Suprapubic skin (tissue), 4 donors: ENCODE data around the gene SLC30A3. TPM values are rescaled to one million over a fixed set of nuclear protein-coding genes. Genes with fewer than 3 reads are reported as not detected.

Source experiments
- DNase-seq, 2 donors: peaks; one replicate each; pipeline ENCODE4 v3.0.0-alpha.2; 2019; ENCODE audit warnings: low spot score in 2 of 2
- H3K27ac ChIP-seq: fragments of 200-600 bp; sonication (generic); one replicate; pipeline ENCODE4 v1.5.1; 2019
- H3K27me3 ChIP-seq: fragments of 200-600 bp; sonication (generic); one replicate; pipeline ENCODE4 v1.5.1; 2019
- H3K36me3 ChIP-seq: fragments of 200-600 bp; sonication (generic); one replicate; pipeline ENCODE4 v1.5.1; 2019
- H3K4me1 ChIP-seq: fragments of 200-600 bp; sonication (generic); one replicate; pipeline ENCODE4 v1.5.1; 2019
- H3K4me3 ChIP-seq: fragments of 200-600 bp; sonication (generic); one replicate; pipeline ENCODE4 v1.5.1; 2019; ENCODE audit warnings: mild to moderate bottlenecking
- H3K9me3 ChIP-seq: fragments of 200-600 bp; sonication (generic); one replicate; pipeline ENCODE4 v1.5.1; 2019
- CTCF ChIP-seq, 2 donors: fragments of 200-600 bp in 1 of 2; fragments of 450-650 bp in 1 of 2; sonication (generic) in 1 of 2; IDR thresholded peaks; one replicate each; pipeline ENCODE4 v1.5.1; 2016 to 2019; ENCODE audit warnings: antibody characterized with exemption in 2 of 2, mild to moderate bottlenecking in 1 of 2, moderate library complexity in 1 of 2
- EP300 ChIP-seq: sonication (generic); formaldehyde crosslinking; IDR thresholded peaks from one replicate; pipeline ENCODE4 v1.6.1; 2017; ENCODE audit warnings: antibody characterized with exemption
- POLR2A ChIP-seq, 2 donors: fragments of 450-650 bp; IDR thresholded peaks; one replicate each; pipeline ENCODE4 v1.6.1; 2017; ENCODE audit warnings: antibody characterized with exemption in 2 of 2, mild to moderate bottlenecking in 2 of 2, moderate library complexity in 2 of 2
- POLR2AphosphoS5 ChIP-seq, 3 donors: sonication (generic); formaldehyde crosslinking; IDR thresholded peaks; one replicate each; pipeline ENCODE4 v1.6.1; 2017; ENCODE audit warnings: antibody characterized with exemption in 3 of 3
- WGBS: methylation state at CpG from one replicate; pipeline ENCODE4 v1.1.5; 2018; 5-methylcytosine and 5-hydroxymethylcytosine counted together
- total RNA-seq, 4 donors: library from RNA; depleted of rRNA; stranded (reverse); fragments of >200 nt; gene quantifications; one replicate each; pipeline ENCODE4 v1.1.0, GENCODE V29; 2016

Gene SLC30A3
- total RNA-seq, 4 donors from 2014 or later: not detected

- DNase-seq: no peak
- Histone ChIP-seq H3K27me3 (no peaks in the 10 kb centered on the region), H3K9me3 (no peaks in the 10 kb centered on the region), H3K36me3 (peaks cover 42% of the 10 kb centered on the region), H3K4me3 (no peak overlapping the region), H3K4me1 (peaks cover 22% of the 10 kb centered on the region), H3K27ac (no peak overlapping the region)
- TF ChIP-seq EP300 (no peak), POLR2AphosphoS5 (IDR thresholded peaks at IDR 0.05) (no peak), POLR2A (IDR thresholded peaks at IDR 0.05) (no peak), CTCF (IDR thresholded peaks at IDR 0.05) (no peak)
- 83% methylated on average over 2 of the region's 2 CpGs for WGBS
Measured at GRCh38 chr2:27219091-27219490, 43.8 kb downstream of the SLC30A3 start.

- H3K4me3 ChIP-seq: peak overlapping the region; percentile 76
- no peak for DNase-seq
- H3K27ac ChIP-seq: no peak overlapping the region
- WGBS: 94% methylated on average over 4 of the region's 4 CpGs
- H3K27me3 ChIP-seq: no peaks in the 10 kb centered on the region
- no peak for TF ChIP-seq EP300
- TF ChIP-seq POLR2AphosphoS5 (IDR thresholded peaks at IDR 0.05): no peak
- peaks cover 37% of the 10 kb centered on the region for H3K36me3 ChIP-seq
- no peaks in the 10 kb centered on the region for H3K9me3 ChIP-seq
- H3K4me1 ChIP-seq: peaks cover 25% of the 10 kb centered on the region
Measured at GRCh38 chr2:27218614-27219013, 44.2 kb downstream of the SLC30A3 start.

GRCh38 chr2:27217173-27218121, 45.4 kb downstream of the SLC30A3 start, which contains the start of gene CAD:
CAD (plus strand) TSS chr2:27217369; CDS start chr2:27217552, 183 bp downstream.
- Histone ChIP-seq H3K4me1 (peaks cover 34% of the 10 kb centered on the region), H3K36me3 (peaks cover 25% of the 10 kb centered on the region), H3K9me3 (no peaks in the 10 kb centered on the region), H3K27ac (peak within 1 kb of the TSS; percentile 74), H3K4me3 (peak within 1 kb of the TSS; percentile 76), H3K27me3 (no peaks in the 10 kb centered on the region)
- TF ChIP-seq POLR2AphosphoS5 (IDR thresholded peaks at IDR 0.05) (peak in 1 of 3 donors; percentile 7), CTCF (IDR thresholded peaks at IDR 0.05) (no peak)
- 1% methylated on average over 29 of the region's 72 CpGs for WGBS
- DNase-seq: peak; percentile 88

- Histone ChIP-seq H3K27ac (peak overlapping the region; percentile 74), H3K36me3 (peaks cover 17% of the 10 kb centered on the region), H3K27me3 (no peaks in the 10 kb centered on the region), H3K9me3 (no peaks in the 10 kb centered on the region), H3K4me1 (peaks cover 34% of the 10 kb centered on the region), H3K4me3 (peak overlapping the region; percentile 76)
- no peak for TF ChIP-seq POLR2A (IDR thresholded peaks at IDR 0.05)
- TF ChIP-seq POLR2AphosphoS5 (IDR thresholded peaks at IDR 0.05): no peak
- TF ChIP-seq EP300: no peak
- TF ChIP-seq CTCF (IDR thresholded peaks at IDR 0.05): no peak
- DNase-seq: no peak
- WGBS: 83% methylated on average over 13 of the region's 13 CpGs
Measured at GRCh38 chr2:27216416-27217137, 46.3 kb downstream of the SLC30A3 start.

- peak in 1 of 2 donors; percentile 20 for DNase-seq
- no peak overlapping the region for H3K4me3 ChIP-seq
- H3K27ac ChIP-seq: no peak overlapping the region
- peaks cover 47% of the 10 kb centered on the region for H3K4me1 ChIP-seq
- H3K27me3 ChIP-seq: no peaks in the 10 kb centered on the region
- TF ChIP-seq POLR2AphosphoS5 (IDR thresholded peaks at IDR 0.05) (no peak), EP300 (no peak), CTCF (IDR thresholded peaks at IDR 0.05) (no peak), POLR2A (IDR thresholded peaks at IDR 0.05) (no peak)
- WGBS: 86% methylated on average over 3 of the region's 3 CpGs
- no peaks in the 10 kb centered on the region for H3K9me3 ChIP-seq
- H3K36me3 ChIP-seq: peaks cover 19% of the 10 kb centered on the region
Measured at GRCh38 chr2:27214941-27215340, 47.9 kb downstream of the SLC30A3 start.
